H9 (cell line): ENCODE measurements around the gene NTPCR. TPM values are rescaled to one million over a fixed set of nuclear protein-coding genes. Genes with fewer than 3 reads are reported as not detected.

Source experiments
- DNase-seq: peaks from one replicate; pipeline ENCODE4 v3.0.0-alpha.2; 2017
- H2AFZ ChIP-seq: one replicate; pipeline ENCODE4 v1.6.1; 2013; ENCODE audit warnings: mild to moderate bottlenecking, low read length, control low read depth, moderate library complexity
- H2AK5ac ChIP-seq: 2 replicates; pipeline ENCODE4 v1.6.1; 2013; ENCODE audit warnings: low read length, control low read depth, mixed read lengths; ENCODE audit not compliant: insufficient read length
- H2BK120ac ChIP-seq: one replicate; pipeline ENCODE4 v1.6.1; 2013; ENCODE audit warnings: low read depth, mild to moderate bottlenecking, low read length, control low read depth, inconsistent platforms; ENCODE audit not compliant: poor library complexity, severe bottlenecking
- H2BK12ac ChIP-seq: 2 replicates; pipeline ENCODE4 v1.6.1; 2013; ENCODE audit warnings: low read length, control low read depth, mixed read lengths, low read depth; ENCODE audit not compliant: insufficient read length
- H2BK15ac ChIP-seq: 2 replicates; pipeline ENCODE4 v1.6.1; 2013; ENCODE audit warnings: low read depth, low read length, control low read depth
- H2BK20ac ChIP-seq: one replicate; pipeline ENCODE4 v1.6.1; 2013; ENCODE audit warnings: low read depth, mild to moderate bottlenecking, low read length, control low read depth, inconsistent platforms; ENCODE audit not compliant: poor library complexity, severe bottlenecking
- H2BK5ac ChIP-seq: 2 replicates; pipeline ENCODE4 v1.6.1; 2013; ENCODE audit warnings: low read length, control low read depth, mixed read lengths; ENCODE audit not compliant: insufficient read length
- H3K14ac ChIP-seq: 2 replicates; pipeline ENCODE4 v1.6.1; 2013; ENCODE audit warnings: low read length, control low read depth; ENCODE audit not compliant: insufficient read depth
- H3K18ac ChIP-seq: 2 replicates; pipeline ENCODE4 v1.6.1; 2013; ENCODE audit warnings: low read depth, mild to moderate bottlenecking, mixed read lengths, low read length, control low read depth; ENCODE audit not compliant: insufficient read length
- H3K23ac ChIP-seq: 2 replicates; pipeline ENCODE4 v1.6.1; 2013; ENCODE audit warnings: low read length, control low read depth, mixed read lengths, low read depth; ENCODE audit not compliant: insufficient read length
- H3K23me2 ChIP-seq: 2 replicates; pipeline ENCODE4 v1.6.1; 2013; ENCODE audit warnings: low read depth, mild to moderate bottlenecking, mixed read lengths, low read length, control low read depth; ENCODE audit not compliant: insufficient read length, poor library complexity, severe bottlenecking
- H3K27ac ChIP-seq: 2 replicates; pipeline ENCODE4 v1.5.1; 2013; ENCODE audit warnings: low read length, control low read depth, mixed read lengths, low read depth; ENCODE audit not compliant: insufficient read length
- H3K27me3 ChIP-seq: 2 replicates; pipeline ENCODE4 v1.6.1; 2013; ENCODE audit warnings: low read length, control low read depth, inconsistent platforms; ENCODE audit not compliant: insufficient read depth
- H3K4ac ChIP-seq: 2 replicates; pipeline ENCODE4 v1.6.1; 2013; ENCODE audit warnings: low read depth, mild to moderate bottlenecking, control low read depth, inconsistent platforms, low read length, moderate library complexity
- H3K4me1 ChIP-seq: 2 replicates; pipeline ENCODE4 v1.6.1; 2013; ENCODE audit warnings: low read length, control low read depth, inconsistent platforms; ENCODE audit not compliant: insufficient read depth
- H3K4me2 ChIP-seq: 2 replicates; pipeline ENCODE4 v1.6.1; 2013; ENCODE audit warnings: low read length, control low read depth, mixed read lengths; ENCODE audit not compliant: insufficient read length, insufficient read depth
- H3K56ac ChIP-seq: 2 replicates; pipeline ENCODE4 v1.6.1; 2013; ENCODE audit warnings: low read depth, mild to moderate bottlenecking, mixed read lengths, low read length, control low read depth; ENCODE audit not compliant: insufficient read length
- H3K79me1 ChIP-seq: 2 replicates; pipeline ENCODE4 v1.6.1; 2013; ENCODE audit warnings: low read depth, mild to moderate bottlenecking, moderate library complexity, low read length, control low read depth, inconsistent platforms; ENCODE audit not compliant: insufficient read depth, poor library complexity, severe bottlenecking
- H3K79me2 ChIP-seq: 2 replicates; pipeline ENCODE4 v1.6.1; 2013; ENCODE audit warnings: low read length, control low read depth, inconsistent platforms; ENCODE audit not compliant: insufficient read depth
- H3K9ac ChIP-seq: 2 replicates; pipeline ENCODE4 v1.6.1; 2013; ENCODE audit warnings: low read length, control low read depth, mixed read lengths; ENCODE audit not compliant: insufficient read length; ENCODE audit errors: extremely low read depth
- H3K9me3 ChIP-seq: one replicate; pipeline ENCODE4 v1.6.1; 2013; ENCODE audit warnings: low read depth, low read length, inconsistent platforms; ENCODE audit not compliant: control insufficient read depth
- H3T11ph ChIP-seq: one replicate; pipeline ENCODE4 v1.6.1; 2013; ENCODE audit warnings: mild to moderate bottlenecking, low read length, control low read depth, inconsistent platforms
- H4K20me1 ChIP-seq: one replicate; pipeline ENCODE4 v1.6.1; 2013; ENCODE audit not compliant: control insufficient read depth, insufficient read length, insufficient read depth
- H4K5ac ChIP-seq: 2 replicates; pipeline ENCODE4 v1.6.1; 2013; ENCODE audit warnings: low read depth, mild to moderate bottlenecking, mixed read lengths, low read length, control low read depth; ENCODE audit not compliant: insufficient read length
- H4K8ac ChIP-seq: replicated peaks from 2 replicates; pipeline ENCODE4 v1.6.1; 2013; ENCODE audit warnings: low read length, control low read depth, mixed read lengths, low read depth; ENCODE audit not compliant: insufficient read length
- H4K91ac ChIP-seq: 2 replicates; pipeline ENCODE4 v1.6.1; 2013; ENCODE audit warnings: low read depth, mild to moderate bottlenecking, moderate library complexity, mixed read lengths, low read length, control low read depth; ENCODE audit not compliant: insufficient read length
- H3K27ac Mint-ChIP-seq, 3 experiments: 2 replicates in 2 of 3; 3 replicates in 1 of 3; pipeline ENCODE4 v1.8.0; 2020 to 2021; ENCODE audit warnings: mixed read lengths in 3 of 3, mild to moderate bottlenecking in 1 of 3, moderate library complexity in 1 of 3
- H3K27me3 Mint-ChIP-seq: 2 replicates; pipeline ENCODE4 v1.8.0; 2021; ENCODE audit warnings: low read depth, mild to moderate bottlenecking, moderate library complexity, mixed read lengths
- H3K36me3 Mint-ChIP-seq, 3 experiments: 2 replicates in 2 of 3; 3 replicates in 1 of 3; pipeline ENCODE4 v1.8.0; 2020 to 2021; ENCODE audit warnings: low read depth in 3 of 3, mixed read lengths in 3 of 3; ENCODE audit not compliant: insufficient read depth in 1 of 3
- H3K4me1 Mint-ChIP-seq, 2 experiments: 2 replicates each; pipeline ENCODE4 v1.8.0; 2020; ENCODE audit warnings: mixed read lengths in 2 of 2
- H3K4me3 Mint-ChIP-seq, 2 experiments: 2 replicates in 1 of 2; 3 replicates in 1 of 2; pipeline ENCODE4 v1.8.0; 2020 to 2021; ENCODE audit warnings: mild to moderate bottlenecking in 2 of 2, mixed read lengths in 2 of 2, moderate library complexity in 1 of 2
- H3K9me3 Mint-ChIP-seq, 2 experiments: 2 replicates in 1 of 2; 3 replicates in 1 of 2; pipeline ENCODE4 v1.8.0; 2020; ENCODE audit warnings: mild to moderate bottlenecking in 2 of 2, mixed read lengths in 2 of 2, moderate library complexity in 1 of 2
- CTCF ChIP-seq: fragments of 200-600 bp; sonication (generic); conservative IDR thresholded peaks from 3 replicates; pipeline ENCODE4 v1.8.0; 2021; ENCODE audit warnings: antibody characterized with exemption, mild to moderate bottlenecking
- WGBS: extraction: QIAGEN DNeasy Blood & Tissue Kit; methylation state at CpG from one replicate; pipeline ENCODE4 v1.1.7; 2013; ENCODE audit warnings: missing lambda C conversion rate, low lambda C conversion rate, mixed read lengths; ENCODE audit not compliant: insufficient read length; ENCODE audit errors: extremely low coverage; 5-methylcytosine and 5-hydroxymethylcytosine counted together
- total RNA-seq: library from RNA; stranded (reverse); gene quantifications from 2 replicates; pipeline ENCODE4 v1.2.1, GENCODE V29; 2021

The NTPCR gene
- total RNA-seq, 1 experiment from 2014 or later, result 87.4 TPM

GRCh38 chr1:233016798-233017197, 66.4 kb downstream of the NTPCR start:
- Histone ChIP-seq H2BK15ac (no peak overlapping the region), H4K20me1 (no peaks in the 10 kb centered on the region), H3K23me2 (no peaks in the 10 kb centered on the region), H3K9me3 (no peaks in the 10 kb centered on the region), H3K4ac (no peak overlapping the region), H2BK120ac (no peak overlapping the region), H2BK5ac (no peak overlapping the region), H3K23ac (no peak overlapping the region), H4K5ac (no peak overlapping the region), H3K4me1 (no peaks in the 10 kb centered on the region), H4K8ac (no peak overlapping the region), H2BK12ac (no peak overlapping the region), H3K27me3 (no peaks in the 10 kb centered on the region), H3K79me2 (no peaks in the 10 kb centered on the region), H4K91ac (no peak overlapping the region), H3K14ac (no peak overlapping the region), H3K56ac (no peak overlapping the region), H3K27ac (no peak overlapping the region), H3K18ac (no peak overlapping the region), H3K9ac (no peak overlapping the region), H2BK20ac (no peak overlapping the region), H3K79me1 (no peaks in the 10 kb centered on the region), H2AK5ac (no peak overlapping the region), H3T11ph (no peak overlapping the region), H3K4me2 (no peak overlapping the region), H2AFZ (no peak overlapping the region)
- Mint-ChIP-seq H3K27me3 (no peaks in the 10 kb centered on the region), H3K9me3 (no peaks in the 10 kb centered on the region), H3K27ac (no peak overlapping the region), H3K4me3 (no peak overlapping the region), H3K36me3 (peaks cover 20 to 32% (median 28%) of the 10 kb centered on the region in 3 experiments; a peak in 6 of 7 replicates), H3K4me1 (peaks cover 6 to 13% of the 10 kb centered on the region in 2 experiments; a peak in 3 of 4 replicates)
- no CpG with 5 or more reads among the region's 6 CpGs for WGBS
- DNase-seq, result no peak
- no peak for TF ChIP-seq CTCF
